Right lobe of liver (tissue), 4 donors: Measurements from ENCODE around the gene SLC5A1.

Source experiments
- CTCF ChIP-seq, 4 donors: fragments of 200-600 bp in 3 of 4; fragments of 450-650 bp in 1 of 4; IDR thresholded peaks; one replicate each; pipeline versions ENCODE4 v1.5.1 to v1.8.0; 2016 to 2022; ENCODE audit warnings: antibody characterized with exemption in 4 of 4, mild to moderate bottlenecking in 2 of 4
- POLR2A ChIP-seq: fragments of 450-650 bp; IDR thresholded peaks from one replicate; pipeline ENCODE4 v1.6.1; 2017; ENCODE audit warnings: antibody characterized with exemption, mild to moderate bottlenecking
- donor health status: DM: no; HTN: no; CAD: no.
- donor health status: DM: no; HTN: no; CAD: no.
- donor health status: DM: no; HTN: yes; CAD: no.

- TF ChIP-seq CTCF (IDR thresholded peaks at IDR 0.05) (no peak), POLR2A (no peak)
These were observed 40.8 kb downstream of the SLC5A1 start for GRCh38 chr22:32083814-32084213.
